Small intestine (tissue), 7 donors: ENCODE data around the gene PCDHGB5. TPM values are rescaled to one million over a fixed set of nuclear protein-coding genes. Genes with fewer than 3 reads are reported as not detected.
"Not testable (repeated sequence)": the region's sequence is repeated elsewhere in the genome, so short reads cannot be mapped to it uniquely, and the experiment has no call there.

Experiments used
- DNase-seq, 2 donors: peaks; one replicate each; pipeline versions ENCODE4 v3.0.0 to v3.0.0-alpha.2; 2013
- FAIRE-seq: peaks from 2 replicates; lab custom pipeline; 2012; peaks lifted over from hg19 to GRCh38; lab: Jason Lieb, UNC
- H3K27ac ChIP-seq, 3 donors: one replicate each; pipeline ENCODE4 v1.5.1; 2013; ENCODE audit warnings: low read length in 2 of 3, mild to moderate bottlenecking in 2 of 3, control low read depth in 1 of 3, inconsistent platforms in 1 of 3, low read depth in 1 of 3, moderate library complexity in 1 of 3
- H3K27me3 ChIP-seq, 3 donors: one replicate each; pipeline ENCODE4 v1.6.1; 2013; ENCODE audit warnings: low read length in 3 of 3, inconsistent platforms in 1 of 3; ENCODE audit not compliant: control insufficient read depth in 3 of 3, insufficient read depth in 3 of 3
- H3K36me3 ChIP-seq, 3 donors: one replicate each; pipeline ENCODE4 v1.6.1; 2013; ENCODE audit warnings: low read length in 3 of 3, inconsistent platforms in 1 of 3, low read depth in 1 of 3, mild to moderate bottlenecking in 1 of 3, moderate library complexity in 1 of 3; ENCODE audit not compliant: control insufficient read depth in 3 of 3, insufficient read depth in 2 of 3
- H3K4me1 ChIP-seq, 3 donors: one replicate each; pipeline ENCODE4 v1.6.1; 2013; ENCODE audit warnings: low read length in 2 of 3, inconsistent platforms in 1 of 3, low read depth in 1 of 3, mild to moderate bottlenecking in 1 of 3, moderate library complexity in 1 of 3; ENCODE audit not compliant: control insufficient read depth in 3 of 3, insufficient read depth in 2 of 3
- H3K4me3 ChIP-seq, 3 donors: one replicate each; pipeline ENCODE4 v1.5.1; 2013; ENCODE audit warnings: low read length in 3 of 3, control low read depth in 1 of 3, inconsistent platforms in 1 of 3, low read depth in 1 of 3, mild to moderate bottlenecking in 1 of 3, moderate library complexity in 1 of 3
- H3K9me3 ChIP-seq, 2 donors: one replicate each; pipeline ENCODE4 v1.6.1; 2013; ENCODE audit warnings: low read depth in 1 of 2, low read length in 1 of 2; ENCODE audit not compliant: control insufficient read depth in 2 of 2, insufficient read depth in 1 of 2
- WGBS, 3 donors: extraction: QIAGEN DNeasy Blood & Tissue Kit; methylation state at CpG; one replicate each; pipeline ENCODE4 v1.1.7; 2013; 5-methylcytosine and 5-hydroxymethylcytosine counted together
- polyA plus RNA-seq, 4 donors: library from polyadenylated mRNA; stranded (reverse) in 3 of 4; unstranded in 1 of 4; fragments of 200-250 nt in 3 of 4; fragments of 120-200 nt in 1 of 4; gene quantifications; one replicate each; pipeline versions ENCODE4 v1.2.1 to v1.2.3, GENCODE V29; 2013
- donor health status: healthy with polysubstance abuse.
- donor health status: control.
- donor health status: control.
- donor health status: Bipolar disorder and iron deficiency.
- donor health status: healthy.

The PCDHGB5 gene
- polyA plus RNA-seq, 4 donors, result 0.27 to 1.6 (median 1.2) TPM; not detected in 1

- WGBS, 3 donors, result 33 to 57% (median 50%) methylated on average over 38 to 46 of the region's 46 CpGs
- not testable (repeated sequence) for FAIRE-seq, H3K27ac ChIP-seq, DNase-seq, H3K4me3 ChIP-seq, H3K36me3 ChIP-seq, H3K4me1 ChIP-seq
- Histone ChIP-seq H3K27me3 (peaks cover 0 to 56% (median 27%) of the 10 kb centered on the region in 3 donors), H3K9me3 (peaks cover 10 to 70% of the 10 kb centered on the region in 2 donors)
These were observed 17.0 kb downstream of the PCDHGB5 start for GRCh38 chr5:141414548-141415274.

- FAIRE-seq, H3K27ac ChIP-seq, DNase-seq, H3K4me1 ChIP-seq, H3K4me3 ChIP-seq, H3K36me3 ChIP-seq: not testable (repeated sequence)
- Histone ChIP-seq H3K27me3 (peaks cover 0 to 54% (median 23%) of the 10 kb centered on the region in 3 donors), H3K9me3 (peaks cover 8 to 69% of the 10 kb centered on the region in 2 donors)
- WGBS, 3 donors, result 20 to 48% (median 48%) methylated on average over 24 of the region's 24 CpGs
These were observed 17.5 kb downstream of the PCDHGB5 start for GRCh38 chr5:141415275-141415618.

- not testable (repeated sequence) for H3K4me1 ChIP-seq, H3K27ac ChIP-seq, FAIRE-seq, H3K36me3 ChIP-seq
- peaks cover 0 to 66% (median 31%) of the 10 kb centered on the region in 3 donors for H3K27me3 ChIP-seq
- peak within 1 kb of the TSS in 1 of 3 donors; percentile 37 for H3K4me3 ChIP-seq
- peaks cover 19 to 74% of the 10 kb centered on the region in 2 donors for H3K9me3 ChIP-seq
- DNase-seq, result peak; percentile 23 to 68
- 8 to 36% (median 27%) methylated on average over 33 to 47 of the region's 47 CpGs for WGBS, 3 donors
These were observed 19.9 kb downstream of the PCDHGB5 start, which contains the start of gene PCDHGB7 for GRCh38 chr5:141417494-141418172. Gene PCDHGB7, plus strand, starts transcription at chr5:141417677. Its CDS starts 183 bp downstream, at chr5:141417860.

- H3K9me3 ChIP-seq, result peaks cover 22 to 68% of the 10 kb centered on the region in 2 donors
- FAIRE-seq (no peak), DNase-seq (no peak)
- WGBS, 3 donors, result 33 to 63% (median 57%) methylated on average over 73 to 74 of the region's 74 CpGs
- H3K4me3 ChIP-seq, result no peak overlapping the region
- no peaks in the 10 kb centered on the region for H3K4me1 ChIP-seq
- H3K27me3 ChIP-seq, result peaks cover 0 to 59% (median 30%) of the 10 kb centered on the region in 3 donors
- no peak overlapping the region for H3K27ac ChIP-seq
- no peaks in the 10 kb centered on the region for H3K36me3 ChIP-seq
These were observed 21.5 kb downstream of the PCDHGB5 start for GRCh38 chr5:141419074-141419880.

GRCh38 chr5:141420855-141421488 is 23.2 kb downstream of the PCDHGB5 start, which contains the start of gene PCDHGA11:
Gene PCDHGA11, plus strand, starts transcription at chr5:141421051. Its CDS starts 177 bp downstream, at chr5:141421228.
- WGBS, 3 donors, result 10 to 33% (median 31%) methylated on average over 42 of the region's 42 CpGs
- no peak for FAIRE-seq

GRCh38 chr5:141421489-141421855 is 23.7 kb downstream of the PCDHGB5 start:
- no peaks in the 10 kb centered on the region for H3K4me1 ChIP-seq
- H3K27ac ChIP-seq, result no peak overlapping the region
- peaks cover 22 to 65% of the 10 kb centered on the region in 2 donors for H3K9me3 ChIP-seq
- DNase-seq, result no peak
- 11 to 22% (median 11%) methylated on average over 13 of the region's 13 CpGs for WGBS, 3 donors
- H3K36me3 ChIP-seq, result no peaks in the 10 kb centered on the region
- FAIRE-seq, result no peak
- peaks cover 0 to 53% (median 28%) of the 10 kb centered on the region in 3 donors for H3K27me3 ChIP-seq
- H3K4me3 ChIP-seq, result no peak overlapping the region

More at GRCh38 chr5:141420855-141421488, 23.2 kb downstream of the PCDHGB5 start, which contains the start of gene PCDHGA11:
- no peaks in the 10 kb centered on the region for H3K4me1 ChIP-seq
- peaks cover 0 to 49% (median 27%) of the 10 kb centered on the region in 3 donors for H3K27me3 ChIP-seq
- no peak within 1 kb of the TSS for H3K27ac ChIP-seq
- H3K9me3 ChIP-seq, result peaks cover 22 to 60% of the 10 kb centered on the region in 2 donors
- H3K36me3 ChIP-seq, result no peaks in the 10 kb centered on the region
- DNase-seq, result peak in 1 of 2 donors; percentile 43
- peak within 1 kb of the TSS in 1 of 3 donors; percentile 15 for H3K4me3 ChIP-seq

- Histone ChIP-seq H3K36me3 (no peaks in the 10 kb centered on the region), H3K27ac (no peak overlapping the region), H3K4me3 (no peak overlapping the region), H3K9me3 (peaks cover 22 to 73% of the 10 kb centered on the region in 2 donors), H3K4me1 (no peaks in the 10 kb centered on the region), H3K27me3 (peaks cover 0 to 59% (median 30%) of the 10 kb centered on the region in 3 donors)
- DNase-seq, result no peak
- no peak for FAIRE-seq
- 24 to 49% (median 48%) methylated on average over 40 to 42 of the region's 42 CpGs for WGBS, 3 donors
These were observed 25.1 kb downstream of the PCDHGB5 start for GRCh38 chr5:141422742-141423291.
